Measurements from ENCODE around the gene CST1.
"Not testable (repeated sequence)": the region's sequence is repeated elsewhere in the genome, so short reads cannot be mapped to it uniquely, and the experiment has no call there.

CST1 gene

GRCh38 chr20:23782366-23782983 lies 31.7 kb upstream of the CST1 start:
- H3K79me1 ChIP-seq (ENCODE audit: low read length): no peaks in the 10 kb centered on the region
- H3K56ac ChIP-seq (ENCODE audit: low read length): no peak overlapping the region
- no peak overlapping the region for H4K5ac ChIP-seq (ENCODE audit: low read length)
- H3K9ac ChIP-seq (ENCODE audit: low read length): no peak overlapping the region
- H2AK5ac ChIP-seq (ENCODE audit: low read length): no peak overlapping the region
- H3K79me2 ChIP-seq (ENCODE audit: control insufficient read depth, insufficient read depth, low read length): no peaks in the 10 kb centered on the region
- no CpG with 5 or more reads among the region's 8 CpGs for WGBS (ENCODE audit: extremely low coverage, insufficient coverage, low lambda C conversion rate)
- no peaks in the 10 kb centered on the region for H3K27me3 ChIP-seq (ENCODE audit: insufficient read depth, low read length, poor library complexity)
- H2BK5ac ChIP-seq (ENCODE audit: low read length): no peak overlapping the region
- H3K4me1 ChIP-seq (ENCODE audit: control insufficient read depth, low read depth, low read length): no peaks in the 10 kb centered on the region
- H4K8ac ChIP-seq (ENCODE audit: low read depth, low read length): no peak overlapping the region
- no peak overlapping the region for H2BK15ac ChIP-seq (replicated peaks; ENCODE audit: low read depth)
- H3K27ac ChIP-seq (ENCODE audit: low read depth, low read length): no peak overlapping the region
- H3K36me3 ChIP-seq (ENCODE audit: control insufficient read depth, insufficient read depth, low read length): no peaks in the 10 kb centered on the region
- no peak overlapping the region for H2BK120ac ChIP-seq (ENCODE audit: low read depth, low read length)
- H3K4me2 ChIP-seq (ENCODE audit: low read length): no peak overlapping the region
- no peak overlapping the region for H3K18ac ChIP-seq (ENCODE audit: low read length)
- no peak overlapping the region for H3K4me3 ChIP-seq (ENCODE audit: low read length)
- H3K4ac ChIP-seq (ENCODE audit: low read depth, low read length): no peak overlapping the region
- DNase-seq: peak; percentile 78
- no peak overlapping the region for H3K23ac ChIP-seq (ENCODE audit: low read length)

DNA sequence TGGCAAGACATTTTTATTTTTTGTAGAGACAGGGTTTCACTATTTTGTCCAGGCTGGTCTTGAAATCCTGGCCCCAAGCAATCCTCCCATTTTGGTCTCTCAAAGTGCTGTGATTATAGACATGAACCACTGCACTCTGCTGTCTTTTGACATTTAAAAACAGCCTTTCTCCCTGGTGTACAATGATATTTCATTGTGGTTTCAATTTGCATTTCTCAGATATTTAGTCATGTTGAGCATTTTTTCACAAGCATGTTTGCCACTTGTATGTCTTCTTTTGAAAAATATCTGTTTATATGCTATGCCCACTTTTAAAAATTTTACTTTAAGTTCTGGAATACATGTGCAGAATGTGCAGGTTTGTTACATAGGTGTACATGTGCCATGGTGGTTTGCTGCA lies 27.9 kb upstream of the CST1 start:
- H3K4ac ChIP-seq (ENCODE audit: low read depth, low read length); H3K4me3 ChIP-seq (ENCODE audit: low read length); H4K8ac ChIP-seq (ENCODE audit: low read depth, low read length); H3K27ac ChIP-seq (ENCODE audit: low read depth, low read length); H3K79me1 ChIP-seq (ENCODE audit: low read length); H3K36me3 ChIP-seq (ENCODE audit: control insufficient read depth, insufficient read depth, low read length); DNase-seq; H3K4me1 ChIP-seq (ENCODE audit: control insufficient read depth, low read depth, low read length); H2BK120ac ChIP-seq (ENCODE audit: low read depth, low read length); H3K23ac ChIP-seq (ENCODE audit: low read length); H3K79me2 ChIP-seq (ENCODE audit: control insufficient read depth, insufficient read depth, low read length); H2BK15ac ChIP-seq (replicated peaks; ENCODE audit: low read depth); H3K56ac ChIP-seq (ENCODE audit: low read length); H3K27me3 ChIP-seq (ENCODE audit: insufficient read depth, low read length, poor library complexity); H4K5ac ChIP-seq (ENCODE audit: low read length); H2AK5ac ChIP-seq (ENCODE audit: low read length); H3K9ac ChIP-seq (ENCODE audit: low read length); H3K4me2 ChIP-seq (ENCODE audit: low read length); H3K18ac ChIP-seq (ENCODE audit: low read length); H2BK5ac ChIP-seq (ENCODE audit: low read length): not testable (repeated sequence)

DNA sequence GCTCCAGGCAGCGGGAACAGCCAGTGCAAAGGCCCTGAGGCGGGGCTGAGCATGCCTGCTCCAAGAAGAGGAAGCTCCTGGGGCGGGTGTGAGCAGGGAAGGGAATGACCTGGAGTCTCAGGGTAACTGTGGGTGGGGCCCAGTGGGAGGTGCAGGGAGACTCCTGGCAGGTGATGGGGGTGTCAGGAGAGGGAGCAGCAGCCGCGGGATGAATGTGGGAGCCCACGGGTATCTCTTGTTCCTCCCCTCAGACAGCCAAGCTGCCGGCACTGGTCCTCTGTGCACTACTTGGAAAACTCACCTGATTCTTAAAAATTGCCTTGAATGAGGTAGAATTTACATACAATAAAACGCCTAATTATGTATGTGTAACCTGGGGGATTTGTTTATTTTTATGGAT lies 26.6 kb upstream of the CST1 start:
- H3K79me1 ChIP-seq (ENCODE audit: low read length); H3K36me3 ChIP-seq (ENCODE audit: control insufficient read depth, insufficient read depth, low read length); H3K23ac ChIP-seq (ENCODE audit: low read length); H3K4me3 ChIP-seq (ENCODE audit: low read length); H3K9ac ChIP-seq (ENCODE audit: low read length); H3K27me3 ChIP-seq (ENCODE audit: insufficient read depth, low read length, poor library complexity); H3K4ac ChIP-seq (ENCODE audit: low read depth, low read length); H2BK120ac ChIP-seq (ENCODE audit: low read depth, low read length); H3K56ac ChIP-seq (ENCODE audit: low read length); H2AK5ac ChIP-seq (ENCODE audit: low read length); H4K5ac ChIP-seq (ENCODE audit: low read length); H4K8ac ChIP-seq (ENCODE audit: low read depth, low read length); H3K4me2 ChIP-seq (ENCODE audit: low read length); DNase-seq; H2BK15ac ChIP-seq (replicated peaks; ENCODE audit: low read depth); H3K79me2 ChIP-seq (ENCODE audit: control insufficient read depth, insufficient read depth, low read length); H3K18ac ChIP-seq (ENCODE audit: low read length); H3K27ac ChIP-seq (ENCODE audit: low read depth, low read length); H2BK5ac ChIP-seq (ENCODE audit: low read length); H3K4me1 ChIP-seq (ENCODE audit: control insufficient read depth, low read depth, low read length): not testable (repeated sequence)
- WGBS (ENCODE audit: extremely low coverage, insufficient coverage, low lambda C conversion rate): no CpG with 5 or more reads among the region's 8 CpGs

DNA sequence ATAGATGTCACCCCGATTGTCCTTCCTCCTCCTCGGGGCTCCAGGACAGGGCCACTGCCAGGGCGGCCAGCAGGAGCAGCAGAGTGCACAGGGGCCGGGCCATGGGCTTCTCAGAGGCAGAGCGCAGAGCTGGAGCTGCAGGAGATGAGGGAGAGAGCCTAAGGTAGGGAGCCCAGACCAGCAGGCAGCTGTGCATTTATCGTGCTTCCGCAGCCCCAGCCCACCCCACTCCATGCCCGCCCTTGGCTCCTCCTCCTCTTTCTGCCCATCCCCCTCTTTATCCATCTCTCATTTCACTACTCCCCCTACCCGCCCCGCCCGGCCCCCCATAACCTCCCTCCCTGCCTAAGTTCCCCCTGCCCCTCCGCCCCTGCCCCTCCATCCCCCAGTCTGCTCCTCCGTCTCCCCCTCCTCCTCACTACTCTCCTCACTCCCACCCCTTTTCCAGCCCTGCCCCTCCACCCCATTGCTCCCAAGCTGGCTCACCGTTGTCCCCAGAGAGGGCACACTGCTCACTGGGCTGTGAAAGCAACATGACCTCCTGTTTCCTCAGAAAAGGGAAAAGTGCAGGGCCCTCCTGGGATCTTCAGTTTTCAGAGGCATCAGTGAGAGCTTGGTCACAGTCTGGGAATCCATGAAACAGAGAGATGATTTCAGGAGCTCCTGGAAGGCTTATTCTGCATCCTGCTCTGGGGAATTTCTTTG lies 25.5 kb upstream of the CST1 start:
- peak; percentile 41 for DNase-seq
- Histone ChIP-seq H3K18ac (ENCODE audit: low read length) (no peak overlapping the region), H3K79me1 (ENCODE audit: low read length) (no peaks in the 10 kb centered on the region), H3K23ac (ENCODE audit: low read length) (no peak overlapping the region), H2BK15ac (replicated peaks; ENCODE audit: low read depth) (no peak overlapping the region), H3K79me2 (ENCODE audit: control insufficient read depth, insufficient read depth, low read length) (no peaks in the 10 kb centered on the region), H3K4me2 (ENCODE audit: low read length) (no peak overlapping the region), H2BK120ac (ENCODE audit: low read depth, low read length) (no peak overlapping the region), H3K4me1 (ENCODE audit: control insufficient read depth, low read depth, low read length) (no peaks in the 10 kb centered on the region), H3K27ac (ENCODE audit: low read depth, low read length) (no peak overlapping the region), H3K36me3 (ENCODE audit: control insufficient read depth, insufficient read depth, low read length) (no peaks in the 10 kb centered on the region), H3K4me3 (ENCODE audit: low read length) (no peak overlapping the region), H3K56ac (ENCODE audit: low read length) (peak overlapping the region; percentile 71), H3K4ac (ENCODE audit: low read depth, low read length) (no peak overlapping the region), H4K5ac (ENCODE audit: low read length) (no peak overlapping the region), H2BK5ac (ENCODE audit: low read length) (no peak overlapping the region), H3K27me3 (ENCODE audit: insufficient read depth, low read length, poor library complexity) (no peaks in the 10 kb centered on the region), H2AK5ac (ENCODE audit: low read length) (peak overlapping the region; percentile 74), H4K8ac (ENCODE audit: low read depth, low read length) (no peak overlapping the region), H3K9ac (ENCODE audit: low read length) (peak overlapping the region; percentile 8)
- WGBS (ENCODE audit: extremely low coverage, insufficient coverage, low lambda C conversion rate): no CpG with 5 or more reads among the region's 14 CpGs

GRCh38 chr20:23774081-23774480 lies 23.3 kb upstream of the CST1 start:
- no peak overlapping the region for H3K4me3 ChIP-seq (ENCODE audit: low read length)
- no peak overlapping the region for H3K9ac ChIP-seq (ENCODE audit: low read length)
- no peak overlapping the region for H2BK5ac ChIP-seq (ENCODE audit: low read length)
- no peak overlapping the region for H2BK120ac ChIP-seq (ENCODE audit: low read depth, low read length)
- no peak overlapping the region for H2AK5ac ChIP-seq (ENCODE audit: low read length)
- H3K4me2 ChIP-seq (ENCODE audit: low read length): no peak overlapping the region
- no peak overlapping the region for H4K5ac ChIP-seq (ENCODE audit: low read length)
- no peak overlapping the region for H3K4ac ChIP-seq (ENCODE audit: low read depth, low read length)
- no peaks in the 10 kb centered on the region for H3K79me2 ChIP-seq (ENCODE audit: control insufficient read depth, insufficient read depth, low read length)
- no peak overlapping the region for H4K8ac ChIP-seq (ENCODE audit: low read depth, low read length)
- H3K56ac ChIP-seq (ENCODE audit: low read length): no peak overlapping the region
- H3K27ac ChIP-seq (ENCODE audit: low read depth, low read length): no peak overlapping the region
- H3K4me1 ChIP-seq (ENCODE audit: control insufficient read depth, low read depth, low read length): no peaks in the 10 kb centered on the region
- no peaks in the 10 kb centered on the region for H3K36me3 ChIP-seq (ENCODE audit: control insufficient read depth, insufficient read depth, low read length)
- no peak overlapping the region for H3K18ac ChIP-seq (ENCODE audit: low read length)
- H2BK15ac ChIP-seq (replicated peaks; ENCODE audit: low read depth): no peak overlapping the region
- no peak for DNase-seq
- no peaks in the 10 kb centered on the region for H3K79me1 ChIP-seq (ENCODE audit: low read length)
- no CpG with 5 or more reads among the region's 7 CpGs for WGBS (ENCODE audit: extremely low coverage, insufficient coverage, low lambda C conversion rate)
- H3K23ac ChIP-seq (ENCODE audit: low read length): no peak overlapping the region
- H3K27me3 ChIP-seq (ENCODE audit: insufficient read depth, low read length, poor library complexity): no peaks in the 10 kb centered on the region

GRCh38 chr20:23773579-23773978 lies 22.8 kb upstream of the CST1 start:
- DNase-seq: no peak

More at GRCh38 chr20:23773579-23773978, 22.8 kb upstream of the CST1 start:
- H3K27ac ChIP-seq (ENCODE audit: low read depth, low read length): no peak overlapping the region
- no peak overlapping the region for H4K5ac ChIP-seq (ENCODE audit: low read length)
- no peak overlapping the region for H2BK120ac ChIP-seq (ENCODE audit: low read depth, low read length)
- H3K9ac ChIP-seq (ENCODE audit: low read length): no peak overlapping the region
- no peak overlapping the region for H3K4me3 ChIP-seq (ENCODE audit: low read length)
- H3K27me3 ChIP-seq (ENCODE audit: insufficient read depth, low read length, poor library complexity): no peaks in the 10 kb centered on the region
- no peak overlapping the region for H2BK5ac ChIP-seq (ENCODE audit: low read length)
- no peak overlapping the region for H3K18ac ChIP-seq (ENCODE audit: low read length)
- H3K79me1 ChIP-seq (ENCODE audit: low read length): no peaks in the 10 kb centered on the region
- no peaks in the 10 kb centered on the region for H3K79me2 ChIP-seq (ENCODE audit: control insufficient read depth, insufficient read depth, low read length)
- H4K8ac ChIP-seq (ENCODE audit: low read depth, low read length): no peak overlapping the region
- H3K4me1 ChIP-seq (ENCODE audit: control insufficient read depth, low read depth, low read length): no peaks in the 10 kb centered on the region
- no peak overlapping the region for H3K4me2 ChIP-seq (ENCODE audit: low read length)
- H3K36me3 ChIP-seq (ENCODE audit: control insufficient read depth, insufficient read depth, low read length): no peaks in the 10 kb centered on the region
- no peak overlapping the region for H2AK5ac ChIP-seq (ENCODE audit: low read length)
- H3K56ac ChIP-seq (ENCODE audit: low read length): no peak overlapping the region
- no CpG with 5 or more reads among the region's 4 CpGs for WGBS (ENCODE audit: extremely low coverage, insufficient coverage, low lambda C conversion rate)
- no peak overlapping the region for H3K23ac ChIP-seq (ENCODE audit: low read length)
- H3K4ac ChIP-seq (ENCODE audit: low read depth, low read length): no peak overlapping the region
- H2BK15ac ChIP-seq (replicated peaks; ENCODE audit: low read depth): no peak overlapping the region
